Panc1 (cell line): Measurements from ENCODE around the gene SLAMF7. TPM values are rescaled to one million over a fixed set of nuclear protein-coding genes. Genes with fewer than 3 reads are reported as not detected.

Experiments
- ATAC-seq: fragments of 200-7000 bp; cut with Tn5 transposase; 2 replicates; pipeline ENCODE4 v1.9.1; 2020; ENCODE audit warnings: mild to moderate bottlenecking, moderate library complexity
- BruUV-seq: library from RNA; stranded (reverse); fragments of 400-500 nt; replicated peaks from 2 replicates; lab custom pipeline; 2021; lab: Mats Ljungman, UMichigan
- CTCF ChIA-PET: fragments of 300-600 bp; sonication (Branson Sonifier 250); formaldehyde crosslinking; loops from one replicate; lab custom pipeline; 2022; ENCODE audit warnings: antibody characterized with exemption; lab: Charles Lee
- POLR2A ChIA-PET: fragments of 300-600 bp; sonication (Branson Sonifier 250); formaldehyde crosslinking; loops from one replicate; lab custom pipeline; 2022; ENCODE audit warnings: antibody characterized with exemption; lab: Charles Lee
- DNase-seq: peaks from one replicate; pipeline ENCODE4 v3.0.0-alpha.2; 2010; ENCODE audit warnings: low read depth, low spot score
- H3K27ac ChIP-seq: 2 replicates; pipeline ENCODE4 v1.5.1; 2011; ENCODE audit warnings: mild to moderate bottlenecking, low read length, inconsistent platforms
- H3K27me3 ChIP-seq: fragments of 200-500 bp; sonication (Bioruptor generic); 2 replicates; pipeline ENCODE4 v1.6.0; 2014; ENCODE audit warnings: low read length, inconsistent platforms; ENCODE audit not compliant: control insufficient read depth, insufficient read depth
- H3K36me3 ChIP-seq: fragments of 200-500 bp; sonication (Bioruptor generic); 2 replicates; pipeline ENCODE4 v1.5.1; 2014; ENCODE audit warnings: inconsistent platforms, mild to moderate bottlenecking, low read length, moderate library complexity; ENCODE audit not compliant: control insufficient read depth, insufficient read depth
- H3K4me1 ChIP-seq: 2 replicates; pipeline ENCODE4 v1.5.1; 2011; ENCODE audit warnings: inconsistent platforms, mild to moderate bottlenecking, low read length, moderate library complexity; ENCODE audit not compliant: control insufficient read depth, insufficient read depth
- H3K4me3 ChIP-seq, 2 experiments: 2 replicates each; pipeline ENCODE4 v1.5.1; 2011 to 2012; ENCODE audit warnings: low read depth in 2 of 2, low read length in 2 of 2, mild to moderate bottlenecking in 2 of 2, inconsistent platforms in 1 of 2, moderate library complexity in 1 of 2
- H3K9me3 ChIP-seq: fragments of 200-500 bp; sonication (Bioruptor generic); 2 replicates; pipeline ENCODE4 v1.5.1; 2014; ENCODE audit warnings: low read depth, mild to moderate bottlenecking, inconsistent platforms, low read length, moderate library complexity; ENCODE audit not compliant: control insufficient read depth, insufficient read depth
- CTCF ChIP-seq: fragments of 450-650 bp; IDR thresholded peaks from 2 replicates; pipeline ENCODE4 v1.5.1; 2017; ENCODE audit warnings: mild to moderate bottlenecking
- POLR2AphosphoS5 ChIP-seq: IDR thresholded peaks from 2 replicates; pipeline ENCODE4 v1.6.1; 2012; ENCODE audit warnings: mild to moderate bottlenecking, low read depth, low read length, moderate library complexity
- SIN3A ChIP-seq: IDR thresholded peaks from 2 replicates; pipeline ENCODE4 v1.6.1; 2012; ENCODE audit warnings: low read depth, mild to moderate bottlenecking, low read length, moderate library complexity, borderline replicate concordance; ENCODE audit not compliant: insufficient read depth
- TCF7L2 ChIP-seq: IDR thresholded peaks from 2 replicates; pipeline ENCODE4 v1.6.1; 2011; ENCODE audit warnings: mild to moderate bottlenecking, low read depth, low read length, inconsistent platforms
- in situ Hi-C: cut with HindIII; loops from 2 replicates; pipeline ENCODE4 v1.10.0; 2016; ENCODE audit warnings: low sequenced_read_pairs, low pct_unique_long_range_greater_than_20kb
- intact Hi-C: fragments of 100-400 bp; cut with micrococcal nuclease; formaldehyde crosslinking; loops from one replicate; pipeline ENCODE4 v1.10.0; 2022; ENCODE audit not compliant: unreplicated experiment
- total RNA-seq: library from RNA; stranded (reverse); gene quantifications from one replicate; pipeline ENCODE4 v1.2.1, GENCODE V29; 2021; ENCODE audit not compliant: unreplicated experiment
- TF ChIP-seq, protein P1 (sequence below), 2 experiments: IDR thresholded peaks; 2 replicates each; pipeline ENCODE4 v1.6.1; 2011 to 2012; ENCODE audit warnings: low read depth in 2 of 2, control low read depth in 1 of 2, low read length in 1 of 2, mild to moderate bottlenecking in 1 of 2, moderate library complexity in 1 of 2; ENCODE audit not compliant: insufficient read depth in 1 of 2

The SLAMF7 gene
- total RNA-seq, 1 experiment from 2014 or later: 0.21 TPM

DNA sequence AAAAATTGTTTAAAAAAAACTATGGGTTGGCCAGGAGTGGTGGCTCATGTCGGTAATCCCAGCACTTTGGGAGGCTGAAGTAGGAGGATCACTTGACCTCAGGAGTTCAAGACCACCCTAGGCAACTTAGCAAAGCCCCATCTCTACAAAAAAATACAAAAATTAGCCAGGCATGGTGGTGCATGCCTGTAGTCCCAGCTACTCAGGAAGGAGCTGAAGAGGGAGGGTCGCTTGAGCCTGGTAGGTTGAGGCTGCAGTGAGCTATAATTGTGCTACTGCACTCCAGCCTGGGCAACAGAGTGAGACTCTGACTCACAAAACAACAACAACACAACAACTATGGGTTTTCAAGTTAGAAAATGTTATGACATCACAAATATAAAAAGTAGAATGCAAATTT is 16.4 kb downstream of the SLAMF7 start:
- ATAC-seq: no peak
- in situ Hi-C loops: no loop called here
- TF ChIP-seq POLR2AphosphoS5 (no peak), CTCF (no peak), SIN3A (no peak), TCF7L2 (no peak)
- TF ChIP-seq, protein P1, sequence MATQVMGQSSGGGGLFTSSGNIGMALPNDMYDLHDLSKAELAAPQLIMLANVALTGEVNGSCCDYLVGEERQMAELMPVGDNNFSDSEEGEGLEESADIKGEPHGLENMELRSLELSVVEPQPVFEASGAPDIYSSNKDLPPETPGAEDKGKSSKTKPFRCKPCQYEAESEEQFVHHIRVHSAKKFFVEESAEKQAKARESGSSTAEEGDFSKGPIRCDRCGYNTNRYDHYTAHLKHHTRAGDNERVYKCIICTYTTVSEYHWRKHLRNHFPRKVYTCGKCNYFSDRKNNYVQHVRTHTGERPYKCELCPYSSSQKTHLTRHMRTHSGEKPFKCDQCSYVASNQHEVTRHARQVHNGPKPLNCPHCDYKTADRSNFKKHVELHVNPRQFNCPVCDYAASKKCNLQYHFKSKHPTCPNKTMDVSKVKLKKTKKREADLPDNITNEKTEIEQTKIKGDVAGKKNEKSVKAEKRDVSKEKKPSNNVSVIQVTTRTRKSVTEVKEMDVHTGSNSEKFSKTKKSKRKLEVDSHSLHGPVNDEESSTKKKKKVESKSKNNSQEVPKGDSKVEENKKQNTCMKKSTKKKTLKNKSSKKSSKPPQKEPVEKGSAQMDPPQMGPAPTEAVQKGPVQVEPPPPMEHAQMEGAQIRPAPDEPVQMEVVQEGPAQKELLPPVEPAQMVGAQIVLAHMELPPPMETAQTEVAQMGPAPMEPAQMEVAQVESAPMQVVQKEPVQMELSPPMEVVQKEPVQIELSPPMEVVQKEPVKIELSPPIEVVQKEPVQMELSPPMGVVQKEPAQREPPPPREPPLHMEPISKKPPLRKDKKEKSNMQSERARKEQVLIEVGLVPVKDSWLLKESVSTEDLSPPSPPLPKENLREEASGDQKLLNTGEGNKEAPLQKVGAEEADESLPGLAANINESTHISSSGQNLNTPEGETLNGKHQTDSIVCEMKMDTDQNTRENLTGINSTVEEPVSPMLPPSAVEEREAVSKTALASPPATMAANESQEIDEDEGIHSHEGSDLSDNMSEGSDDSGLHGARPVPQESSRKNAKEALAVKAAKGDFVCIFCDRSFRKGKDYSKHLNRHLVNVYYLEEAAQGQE (IDR thresholded peaks at IDR 0.05; ENCODE audit: insufficient read depth in 1 of 2, low read depth in 2 of 2, low read length in 1 of 2): no peak
- H3K27ac ChIP-seq: no peak overlapping the region
- intact Hi-C loops: no loop called here
- H3K27me3 ChIP-seq: peaks cover 9% of the 10 kb centered on the region; the same call in 1 of the 2 replicates
- H3K9me3 ChIP-seq: no peaks in the 10 kb centered on the region
- ChIA-PET POLR2A (no interaction called here), CTCF (interaction anchor here (0.7 kb wide), 1 partner anchor 155 kb away, joined by 3 read pairs; no protein-coding TSS in a partner anchor)
- H3K4me1 ChIP-seq: no peaks in the 10 kb centered on the region
- DNase-seq: no peak
- no peak overlapping the region for H3K4me3 ChIP-seq
- BruUV-seq: no TSS peak
- H3K36me3 ChIP-seq: no peaks in the 10 kb centered on the region

DNA sequence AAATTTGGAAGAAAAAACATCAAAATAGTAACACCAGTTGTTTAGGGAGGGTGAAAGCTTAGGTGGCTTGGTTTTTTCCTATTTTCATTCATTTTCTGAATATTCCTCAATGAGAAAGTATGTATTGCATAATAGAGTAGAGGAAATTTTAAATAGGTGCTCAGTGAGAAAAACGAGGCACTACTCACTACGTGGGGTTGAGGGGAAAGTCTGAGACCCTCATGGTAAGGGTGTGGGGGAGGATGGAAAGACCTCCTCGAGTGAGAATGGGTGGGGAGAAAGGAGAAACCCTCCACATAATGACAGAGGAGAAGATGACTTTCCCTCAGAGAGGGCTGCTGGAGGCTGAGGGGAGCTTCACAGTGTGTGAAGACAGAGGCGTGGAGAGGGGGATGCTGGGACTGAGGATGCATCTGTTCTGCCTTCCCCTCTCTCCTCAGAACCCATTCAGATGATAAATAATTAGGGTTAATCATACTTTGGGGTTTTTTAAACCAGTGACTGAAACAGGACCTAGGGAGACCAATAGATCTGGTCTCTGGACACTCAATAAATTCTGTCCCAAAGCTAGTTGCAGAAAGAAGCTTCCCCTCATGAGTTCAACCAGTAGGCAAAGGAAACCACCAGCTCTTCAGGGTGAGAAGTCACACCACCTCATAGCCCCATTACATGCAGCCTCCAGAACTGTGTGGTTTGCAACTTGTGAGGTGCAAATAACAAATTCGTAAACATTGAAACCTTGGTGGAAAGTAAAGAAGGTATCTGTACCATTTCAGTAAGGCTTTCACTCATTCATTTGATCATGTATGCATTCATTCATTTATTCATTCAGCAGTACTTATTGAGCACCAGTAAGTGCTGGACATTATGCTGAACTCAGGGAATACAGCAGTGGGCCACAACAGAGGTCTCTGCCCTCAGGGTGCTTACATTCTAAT is 17.1 kb downstream of the SLAMF7 start:
- no peak for ATAC-seq
- Histone ChIP-seq H3K36me3 (no peaks in the 10 kb centered on the region), H3K27me3 (peaks cover 8% of the 10 kb centered on the region; the same call in 1 of the 2 replicates), H3K4me1 (no peaks in the 10 kb centered on the region), H3K27ac (no peak overlapping the region), H3K9me3 (no peaks in the 10 kb centered on the region), H3K4me3 (no peak overlapping the region)
- no TSS peak for BruUV-seq
- POLR2A ChIA-PET: no interaction called here
- in situ Hi-C loops (no loop called here), intact Hi-C loops (no loop called here)
- CTCF ChIA-PET: interaction anchor here (0.7 kb wide), 1 partner anchor 154 kb away, joined by 3 read pairs; no protein-coding TSS in a partner anchor
- DNase-seq: no peak
- TF ChIP-seq SIN3A: no peak
- TF ChIP-seq POLR2AphosphoS5: no peak
